ENCODE results near the gene ERCC1.

The ERCC1 gene

GRCh38 chr19:45403781-45404556, 19.7 kb downstream of the ERCC1 start:
- DNase-seq: peak in 2 of 3 experiments; percentile 6 to 17

- DNase-seq: no peak
These were observed 20.4 kb downstream of the ERCC1 start for GRCh38 chr19:45403272-45403671.

GRCh38 chr19:45402298-45403061, 21.2 kb downstream of the ERCC1 start:
- no peak for DNase-seq

GRCh38 chr19:45401815-45402214, 21.9 kb downstream of the ERCC1 start:
- DNase-seq: no peak

- DNase-seq: no peak
These were observed 23.5 kb downstream of the ERCC1 start for GRCh38 chr19:45400192-45400591.

GRCh38 chr19:45395821-45396617, 27.7 kb downstream of the ERCC1 start:
- DNase-seq: no peak

GRCh38 chr19:45391871-45392665, 31.6 kb downstream of the ERCC1 start:
- DNase-seq: no peak

- DNase-seq: no peak
These were observed 32.4 kb downstream of the ERCC1 start for GRCh38 chr19:45391346-45391745.

- DNase-seq: no peak
These were observed 38.1 kb downstream of the ERCC1 start for GRCh38 chr19:45385392-45386221.

GRCh38 chr19:45382426-45382825, 41.3 kb downstream of the ERCC1 start:
- no peak for DNase-seq

GRCh38 chr19:45380107-45380506, 43.6 kb downstream of the ERCC1 start:
- DNase-seq: no peak

GRCh38 chr19:45376045-45376724, 47.5 kb downstream of the ERCC1 start:
- DNase-seq: no peak

- peak; percentile 97 to 99 (median 99) for DNase-seq
These were observed 53.1 kb downstream of the ERCC1 start, which contains the start of gene ERCC2 for GRCh38 chr19:45370410-45371204. TSS of gene ERCC2 (minus strand) at chr19:45370573. CDS start at chr19:45370540, 33 bp downstream.

GRCh38 chr19:45368737-45369340, 54.9 kb downstream of the ERCC1 start:
- DNase-seq: no peak

- no peak for DNase-seq
These were observed 55.6 kb downstream of the ERCC1 start for GRCh38 chr19:45368127-45368526.

- DNase-seq: no peak
These were observed 59.0 kb downstream of the ERCC1 start for GRCh38 chr19:45364696-45365095.

- no peak for DNase-seq
These were observed 59.8 kb downstream of the ERCC1 start for GRCh38 chr19:45363861-45364459.

GRCh38 chr19:45362291-45362690, 61.4 kb downstream of the ERCC1 start:
- no peak for DNase-seq

- DNase-seq: peak in 1 of 3 experiments; percentile 29
These were observed 62.1 kb downstream of the ERCC1 start for GRCh38 chr19:45361608-45362007.
